ENCODE data around the gene CCDC57. TPM values are rescaled to one million over a fixed set of nuclear protein-coding genes. Genes with fewer than 3 reads are reported as not detected.

CCDC57 gene
- total RNA-seq, 1 experiment from 2014 or later, result 31.0 TPM

DNA sequence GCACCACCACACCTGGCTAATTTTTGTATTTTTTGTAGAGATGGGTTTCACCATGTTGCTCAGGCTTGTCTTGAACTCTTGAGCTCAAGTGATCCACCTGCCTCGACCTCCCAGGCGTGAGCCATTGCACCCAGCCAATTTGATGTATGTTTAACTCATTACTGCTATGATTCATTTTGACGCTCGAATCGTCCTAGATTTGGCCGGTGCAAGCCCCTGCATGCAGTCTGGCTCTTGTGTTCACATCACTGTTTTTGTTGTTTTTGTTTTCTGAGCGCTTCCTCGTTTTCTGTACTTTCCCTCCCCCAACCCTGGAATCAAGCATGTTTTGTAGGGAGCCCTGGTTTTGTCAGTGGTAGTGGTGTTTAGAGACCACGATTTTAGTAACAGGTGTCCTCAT lies 139.2 kb downstream of the CCDC57 start:
- Mint-ChIP-seq H3K4me3 (ENCODE audit: unreplicated experiment) (no peak overlapping the region), H3K27ac (ENCODE audit: unreplicated experiment) (no peak overlapping the region), H3K9me3 (ENCODE audit: unreplicated experiment) (no peaks in the 10 kb centered on the region), H3K4me1 (ENCODE audit: low read depth, unreplicated experiment) (no peaks in the 10 kb centered on the region), H3K27me3 (ENCODE audit: insufficient read depth, unreplicated experiment) (no peaks in the 10 kb centered on the region), H3K36me3 (ENCODE audit: insufficient read depth, unreplicated experiment) (peaks cover 56% of the 10 kb centered on the region)
- no peak overlapping the region for H3K4me3 ChIP-seq (ENCODE audit: low read depth, low read length)
- TF ChIP-seq, protein P1, sequence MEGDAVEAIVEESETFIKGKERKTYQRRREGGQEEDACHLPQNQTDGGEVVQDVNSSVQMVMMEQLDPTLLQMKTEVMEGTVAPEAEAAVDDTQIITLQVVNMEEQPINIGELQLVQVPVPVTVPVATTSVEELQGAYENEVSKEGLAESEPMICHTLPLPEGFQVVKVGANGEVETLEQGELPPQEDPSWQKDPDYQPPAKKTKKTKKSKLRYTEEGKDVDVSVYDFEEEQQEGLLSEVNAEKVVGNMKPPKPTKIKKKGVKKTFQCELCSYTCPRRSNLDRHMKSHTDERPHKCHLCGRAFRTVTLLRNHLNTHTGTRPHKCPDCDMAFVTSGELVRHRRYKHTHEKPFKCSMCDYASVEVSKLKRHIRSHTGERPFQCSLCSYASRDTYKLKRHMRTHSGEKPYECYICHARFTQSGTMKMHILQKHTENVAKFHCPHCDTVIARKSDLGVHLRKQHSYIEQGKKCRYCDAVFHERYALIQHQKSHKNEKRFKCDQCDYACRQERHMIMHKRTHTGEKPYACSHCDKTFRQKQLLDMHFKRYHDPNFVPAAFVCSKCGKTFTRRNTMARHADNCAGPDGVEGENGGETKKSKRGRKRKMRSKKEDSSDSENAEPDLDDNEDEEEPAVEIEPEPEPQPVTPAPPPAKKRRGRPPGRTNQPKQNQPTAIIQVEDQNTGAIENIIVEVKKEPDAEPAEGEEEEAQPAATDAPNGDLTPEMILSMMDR (IDR thresholded peaks at IDR 0.05; ENCODE audit: insufficient read depth in 1 of 2, low read depth in 1 of 2, low read length in 1 of 2, severe bottlenecking in 1 of 2, unreplicated experiment in 1 of 2), result no peak
- H3K9me3 ChIP-seq, result no peaks in the 10 kb centered on the region
- H3K4me1 ChIP-seq, result no peaks in the 10 kb centered on the region
- no TSS peak for BruUV-seq (replicated peaks)
- H3K27me3 ChIP-seq (replicated peaks; ENCODE audit: control insufficient read depth, insufficient read depth, low read length), result no peaks in the 10 kb centered on the region
- DNase-seq, result no peak
- H3K36me3 ChIP-seq (ENCODE audit: control insufficient read depth, insufficient read depth, low read length), result no peaks in the 10 kb centered on the region
- POLR2A ChIA-PET, result no interaction called here
- intact Hi-C loops (cut with micrococcal nuclease; ENCODE audit: unreplicated experiment), result no loop called here
- CTCF ChIA-PET, result interaction anchor here (1.1 to 1.4 kb wide), 3 partner anchors 12 to 43 kb away, joined by 3 to 4 read pairs (median 4); partner anchors contain the start of gene DCXR

DNA sequence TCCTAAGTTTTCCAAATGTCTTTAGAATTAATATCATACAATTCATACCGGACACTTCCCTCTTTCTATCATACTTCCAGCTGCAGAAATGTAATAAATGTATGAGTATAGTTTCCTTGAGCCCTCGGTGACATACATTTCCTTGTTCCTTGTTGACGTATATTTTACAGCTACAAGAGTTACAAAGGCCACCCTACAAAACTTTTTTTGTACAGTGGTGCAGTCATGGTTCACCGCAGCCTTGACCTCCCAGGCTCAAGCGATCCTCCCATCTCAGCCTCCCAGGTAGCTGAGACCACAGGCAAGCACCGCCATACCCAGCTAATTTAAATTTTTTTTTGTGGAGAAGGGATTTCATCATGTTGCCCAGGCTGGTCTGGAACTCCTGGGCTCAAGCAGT lies 139.8 kb downstream of the CCDC57 start:
- H3K9me3 ChIP-seq, result no peaks in the 10 kb centered on the region
- CTCF ChIA-PET, result interaction anchor here (1.1 to 1.4 kb wide), 3 partner anchors 11 to 42 kb away, joined by 3 to 4 read pairs (median 4); partner anchors contain the start of gene DCXR
- DNase-seq, result no peak
- no peak overlapping the region for H3K4me3 Mint-ChIP-seq (ENCODE audit: unreplicated experiment)
- TF ChIP-seq, protein P1 (IDR thresholded peaks at IDR 0.05; ENCODE audit: insufficient read depth in 1 of 2, low read depth in 1 of 2, low read length in 1 of 2, severe bottlenecking in 1 of 2, unreplicated experiment in 1 of 2), result no peak
- H3K27me3 Mint-ChIP-seq (ENCODE audit: insufficient read depth, unreplicated experiment), result no peaks in the 10 kb centered on the region
- H3K27ac Mint-ChIP-seq (ENCODE audit: unreplicated experiment), result no peak overlapping the region
- intact Hi-C loops (cut with micrococcal nuclease; ENCODE audit: unreplicated experiment), result no loop called here
- no peaks in the 10 kb centered on the region for H3K4me1 Mint-ChIP-seq (ENCODE audit: low read depth, unreplicated experiment)
- H3K36me3 ChIP-seq (ENCODE audit: control insufficient read depth, insufficient read depth, low read length), result no peaks in the 10 kb centered on the region
- POLR2A ChIA-PET, result no interaction called here
- peaks cover 50% of the 10 kb centered on the region for H3K36me3 Mint-ChIP-seq (ENCODE audit: insufficient read depth, unreplicated experiment)
- no TSS peak for BruUV-seq (replicated peaks)
- no peaks in the 10 kb centered on the region for H3K9me3 Mint-ChIP-seq (ENCODE audit: unreplicated experiment)
- no peaks in the 10 kb centered on the region for H3K27me3 ChIP-seq (replicated peaks; ENCODE audit: control insufficient read depth, insufficient read depth, low read length)
- H3K4me1 ChIP-seq, result no peaks in the 10 kb centered on the region
- H3K4me3 ChIP-seq (ENCODE audit: low read depth, low read length), result no peak overlapping the region

DNA sequence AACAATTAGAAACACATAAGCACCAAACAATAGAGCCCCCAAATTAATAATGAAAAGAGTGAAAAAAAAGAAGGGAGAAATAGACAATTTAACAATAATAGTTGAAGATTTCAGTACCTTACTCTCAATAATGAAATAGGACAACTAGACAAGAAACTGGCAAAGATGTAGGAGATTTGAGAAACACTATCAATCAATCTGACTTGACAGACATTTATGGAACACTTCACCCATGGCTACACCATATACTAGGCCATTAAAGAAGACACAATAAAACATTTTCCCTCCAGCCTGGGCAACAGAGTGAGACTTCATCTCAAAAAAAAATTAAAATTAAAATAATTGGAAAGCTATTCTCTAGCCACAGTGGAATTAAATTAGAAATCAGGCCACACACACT lies 142.0 kb downstream of the CCDC57 start:
- H3K4me1 Mint-ChIP-seq (ENCODE audit: low read depth, unreplicated experiment), result no peaks in the 10 kb centered on the region
- Histone ChIP-seq H3K4me3 (ENCODE audit: low read depth, low read length) (no peak overlapping the region), H3K4me1 (peaks cover 7% of the 10 kb centered on the region), H3K9me3 (no peaks in the 10 kb centered on the region), H3K27me3 (replicated peaks; ENCODE audit: control insufficient read depth, insufficient read depth, low read length) (no peaks in the 10 kb centered on the region), H3K36me3 (ENCODE audit: control insufficient read depth, insufficient read depth, low read length) (no peaks in the 10 kb centered on the region)
- H3K36me3 Mint-ChIP-seq (ENCODE audit: insufficient read depth, unreplicated experiment), result peaks cover 28% of the 10 kb centered on the region
- BruUV-seq (replicated peaks), result no TSS peak
- H3K9me3 Mint-ChIP-seq (ENCODE audit: unreplicated experiment), result no peaks in the 10 kb centered on the region
- DNase-seq, result no peak
- H3K27me3 Mint-ChIP-seq (ENCODE audit: insufficient read depth, unreplicated experiment), result no peaks in the 10 kb centered on the region
- H3K27ac Mint-ChIP-seq (ENCODE audit: unreplicated experiment), result no peak overlapping the region
- no peak overlapping the region for H3K4me3 Mint-ChIP-seq (ENCODE audit: unreplicated experiment)
- ChIA-PET POLR2A (no interaction called here), CTCF (interaction anchor here (0.7 to 1.1 kb wide), 2 partner anchors 33 to 658 kb away, joined by 3 to 4 read pairs; partner anchors contain the start of gene DCXR)
- TF ChIP-seq, protein P1 (IDR thresholded peaks at IDR 0.05; ENCODE audit: insufficient read depth in 1 of 2, low read depth in 1 of 2, low read length in 1 of 2, severe bottlenecking in 1 of 2, unreplicated experiment in 1 of 2), result no peak
- intact Hi-C loops (cut with micrococcal nuclease; ENCODE audit: unreplicated experiment), result no loop called here
